Neural progenitor cell (in vitro differentiated cells): Measurements from ENCODE around the gene CXCL3.

Experiments
- CTCF ChIP-seq: fragments of 200-600 bp; sonication (generic); IDR thresholded peaks from 2 replicates; pipeline ENCODE4 v1.5.1; 2017; ENCODE audit warnings: antibody characterized with exemption, mild to moderate bottlenecking
- EZH2 ChIP-seq: fragments of 200-600 bp; sonication (generic); IDR thresholded peaks from 2 replicates; pipeline ENCODE4 v1.6.1; 2017; ENCODE audit warnings: antibody characterized with exemption, mild to moderate bottlenecking, moderate library complexity

- TF ChIP-seq CTCF (no peak), EZH2 (no peak)
These were observed 32.4 kb downstream of the CXCL3 start for GRCh38 chr4:74006009-74006476.
